Endothelial cell (in vitro differentiated cells): ENCODE data around the gene TSPAN8. TPM values are rescaled to one million over a fixed set of nuclear protein-coding genes. Genes with fewer than 3 reads are reported as not detected.

ENCODE experiments used
- DNase-seq: peaks from one replicate; pipeline ENCODE4 v3.0.0; 2021; ENCODE audit warnings: low spot score
- H3K27ac Mint-ChIP-seq: one replicate; pipeline ENCODE4 v1.8.0; 2021; ENCODE audit warnings: mixed read lengths, inconsistent platforms; ENCODE audit not compliant: unreplicated experiment
- H3K27me3 Mint-ChIP-seq: one replicate; pipeline ENCODE4 v1.8.0; 2021; ENCODE audit warnings: mild to moderate bottlenecking, moderate library complexity, mixed read lengths, inconsistent platforms; ENCODE audit not compliant: unreplicated experiment
- H3K36me3 Mint-ChIP-seq: one replicate; pipeline ENCODE4 v1.8.0; 2021; ENCODE audit warnings: mild to moderate bottlenecking, low read depth, mixed read lengths, inconsistent platforms; ENCODE audit not compliant: unreplicated experiment
- H3K4me1 Mint-ChIP-seq: one replicate; pipeline ENCODE4 v1.8.0; 2021; ENCODE audit warnings: mild to moderate bottlenecking, mixed read lengths, inconsistent platforms; ENCODE audit not compliant: unreplicated experiment
- H3K4me3 Mint-ChIP-seq: one replicate; pipeline ENCODE4 v1.8.0; 2021; ENCODE audit warnings: mild to moderate bottlenecking, mixed read lengths, inconsistent platforms; ENCODE audit not compliant: unreplicated experiment
- H3K9me3 Mint-ChIP-seq: one replicate; pipeline ENCODE4 v1.8.0; 2021; ENCODE audit warnings: mixed read lengths, inconsistent platforms; ENCODE audit not compliant: unreplicated experiment
- total RNA-seq: library from RNA; stranded (reverse); fragmentation: NEBNext Ultra II Directional; extraction: Animal tissue kit (Norgen Biotek cat#: 25700); gene quantifications from one replicate; pipeline ENCODE4 v1.2.1, GENCODE V29; 2021; ENCODE audit not compliant: unreplicated experiment
- TF ChIP-seq, protein P1 (sequence below): fragments of 200-600 bp; sonication (generic); IDR thresholded peaks from one replicate; pipeline ENCODE4 v1.5.0; 2021; ENCODE audit warnings: antibody characterized with exemption; ENCODE audit not compliant: unreplicated experiment

TSPAN8 gene
- total RNA-seq, 1 donor from 2014 or later: not detected

DNA sequence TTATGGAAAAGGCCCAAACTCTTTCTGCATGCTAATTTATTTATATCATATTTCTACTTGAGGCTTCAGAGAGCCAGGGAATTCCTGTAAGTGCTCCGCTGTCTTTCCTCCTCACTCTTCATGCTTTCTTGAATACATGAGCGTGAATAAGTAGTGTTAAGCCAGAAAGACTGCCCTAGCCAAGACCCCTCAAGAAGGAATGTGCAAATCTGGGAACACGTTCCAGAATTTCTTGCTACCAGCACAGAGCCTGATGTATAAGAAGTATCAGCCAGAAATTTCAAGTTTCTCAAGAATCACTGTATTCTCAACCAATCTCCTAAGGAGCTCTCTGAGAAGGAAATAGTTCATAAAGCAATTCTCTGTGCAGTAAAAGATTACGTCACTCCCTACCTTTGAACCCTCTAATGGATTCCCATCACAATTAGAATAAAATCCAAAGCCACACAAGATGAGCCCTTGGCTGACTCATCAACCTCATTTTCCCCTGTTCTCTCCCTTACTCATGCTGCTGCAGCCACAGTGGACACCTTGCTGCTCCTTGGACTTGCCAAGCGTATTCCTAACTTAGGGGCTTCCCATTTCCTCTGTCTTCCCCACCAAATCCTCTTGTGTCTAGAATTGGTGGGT lies 6.9 kb upstream of the TSPAN8 start:
- H3K36me3 Mint-ChIP-seq: peaks cover 3% of the 10 kb centered on the region
- H3K4me3 Mint-ChIP-seq: no peak overlapping the region
- DNase-seq: no peak
- H3K27me3 Mint-ChIP-seq: peaks cover 3% of the 10 kb centered on the region
- TF ChIP-seq, protein P1, sequence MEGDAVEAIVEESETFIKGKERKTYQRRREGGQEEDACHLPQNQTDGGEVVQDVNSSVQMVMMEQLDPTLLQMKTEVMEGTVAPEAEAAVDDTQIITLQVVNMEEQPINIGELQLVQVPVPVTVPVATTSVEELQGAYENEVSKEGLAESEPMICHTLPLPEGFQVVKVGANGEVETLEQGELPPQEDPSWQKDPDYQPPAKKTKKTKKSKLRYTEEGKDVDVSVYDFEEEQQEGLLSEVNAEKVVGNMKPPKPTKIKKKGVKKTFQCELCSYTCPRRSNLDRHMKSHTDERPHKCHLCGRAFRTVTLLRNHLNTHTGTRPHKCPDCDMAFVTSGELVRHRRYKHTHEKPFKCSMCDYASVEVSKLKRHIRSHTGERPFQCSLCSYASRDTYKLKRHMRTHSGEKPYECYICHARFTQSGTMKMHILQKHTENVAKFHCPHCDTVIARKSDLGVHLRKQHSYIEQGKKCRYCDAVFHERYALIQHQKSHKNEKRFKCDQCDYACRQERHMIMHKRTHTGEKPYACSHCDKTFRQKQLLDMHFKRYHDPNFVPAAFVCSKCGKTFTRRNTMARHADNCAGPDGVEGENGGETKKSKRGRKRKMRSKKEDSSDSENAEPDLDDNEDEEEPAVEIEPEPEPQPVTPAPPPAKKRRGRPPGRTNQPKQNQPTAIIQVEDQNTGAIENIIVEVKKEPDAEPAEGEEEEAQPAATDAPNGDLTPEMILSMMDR: no peak
- peaks cover 3% of the 10 kb centered on the region for H3K4me1 Mint-ChIP-seq
- no peaks in the 10 kb centered on the region for H3K9me3 Mint-ChIP-seq
- no peak overlapping the region for H3K27ac Mint-ChIP-seq

DNA sequence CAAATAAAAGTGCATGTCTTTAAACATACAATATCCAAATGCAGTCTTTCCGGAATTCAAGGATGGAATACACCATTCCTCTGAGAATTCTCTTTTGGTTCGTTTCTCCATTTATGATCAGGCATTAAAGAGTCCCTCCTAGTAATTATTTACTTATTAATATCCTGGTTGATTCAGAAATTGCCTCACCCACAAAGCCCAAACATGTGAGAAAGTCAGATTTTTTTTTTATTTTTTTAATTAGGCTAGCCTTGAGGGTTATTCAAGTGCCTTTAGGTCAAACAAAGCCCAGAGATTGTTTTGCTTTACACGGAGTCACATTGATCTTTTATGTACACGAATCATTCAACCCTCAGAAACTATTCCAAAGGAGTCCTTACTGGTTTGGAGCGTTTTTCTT lies 6.4 kb upstream of the TSPAN8 start:
- peaks cover 3% of the 10 kb centered on the region for H3K4me1 Mint-ChIP-seq
- TF ChIP-seq, protein P1: no peak
- no peak for DNase-seq
- peaks cover 3% of the 10 kb centered on the region for H3K27me3 Mint-ChIP-seq
- H3K9me3 Mint-ChIP-seq: no peaks in the 10 kb centered on the region
- H3K27ac Mint-ChIP-seq: no peak overlapping the region
- no peak overlapping the region for H3K4me3 Mint-ChIP-seq
- H3K36me3 Mint-ChIP-seq: peaks cover 3% of the 10 kb centered on the region

DNA sequence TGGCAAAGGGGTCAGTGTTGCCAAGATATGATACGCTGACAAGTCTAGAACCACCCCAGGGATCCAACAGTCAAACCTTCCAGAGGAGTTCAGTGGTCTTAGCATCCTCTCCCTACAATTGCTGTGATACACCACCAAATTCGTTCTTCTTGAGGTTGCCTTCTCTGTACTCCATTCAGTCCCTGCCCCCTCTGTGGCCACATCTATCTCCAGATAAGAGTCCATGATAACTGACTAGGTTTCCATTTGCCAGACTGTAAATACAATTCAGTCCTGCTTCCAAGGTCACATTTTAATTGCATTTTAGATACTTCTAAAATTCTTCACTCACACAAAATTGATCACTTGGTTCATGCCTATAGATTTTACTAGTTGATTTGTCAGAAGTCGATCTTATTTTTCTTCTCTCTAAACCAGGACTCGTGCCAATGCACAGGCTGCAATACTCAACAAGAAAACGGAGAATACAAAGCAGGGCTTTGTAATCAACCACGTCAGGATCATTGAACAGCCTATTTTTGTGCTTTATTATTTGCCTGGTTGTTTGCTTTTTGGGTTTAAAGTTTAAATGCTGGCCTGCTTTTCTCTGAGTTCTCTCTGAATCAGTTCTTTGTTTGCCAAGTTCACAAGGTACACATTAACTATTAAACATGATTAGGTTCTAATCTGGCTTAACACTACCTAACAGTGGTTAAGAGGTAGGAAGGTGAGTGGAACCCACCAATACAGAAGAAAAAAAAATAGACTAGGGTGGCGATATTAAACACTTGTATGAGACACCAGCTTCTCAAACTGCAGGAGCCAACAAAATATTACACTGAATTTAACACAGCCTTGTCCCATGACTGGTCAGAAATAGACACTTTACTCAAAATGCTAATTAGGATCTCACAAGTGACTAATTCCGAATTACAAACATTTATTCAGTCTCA lies 5.3 kb upstream of the TSPAN8 start:
- Mint-ChIP-seq H3K4me3 (no peak overlapping the region), H3K9me3 (no peaks in the 10 kb centered on the region), H3K4me1 (peaks cover 5% of the 10 kb centered on the region), H3K36me3 (peaks cover 3% of the 10 kb centered on the region), H3K27ac (no peak overlapping the region), H3K27me3 (peaks cover 3% of the 10 kb centered on the region)
- no peak for DNase-seq
- TF ChIP-seq, protein P1: no peak

DNA sequence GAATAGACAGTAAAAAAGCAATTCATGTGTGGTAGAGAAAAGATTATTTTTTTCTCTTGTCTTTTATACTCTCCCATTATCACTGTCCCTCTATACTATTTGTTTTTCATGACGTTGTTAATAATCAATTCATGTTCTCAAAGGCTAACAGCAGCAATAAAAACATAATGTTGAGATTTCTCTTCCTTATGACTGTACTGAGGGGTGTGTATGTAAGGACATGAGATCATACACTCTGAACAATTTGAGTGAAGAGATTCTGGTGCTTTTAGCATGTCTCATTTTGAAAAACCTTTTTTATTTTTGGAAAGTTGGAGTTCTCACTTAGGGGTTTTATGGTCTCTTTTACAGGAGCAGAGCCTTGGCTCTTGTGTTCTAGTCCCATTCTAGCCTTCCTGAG lies 3.8 kb upstream of the TSPAN8 start:
- no peak overlapping the region for H3K27ac Mint-ChIP-seq
- H3K4me3 Mint-ChIP-seq: no peak overlapping the region
- no peaks in the 10 kb centered on the region for H3K9me3 Mint-ChIP-seq
- DNase-seq: no peak
- TF ChIP-seq, protein P1: no peak
- H3K4me1 Mint-ChIP-seq: peaks cover 2% of the 10 kb centered on the region
- peaks cover under 1% of the 10 kb centered on the region for H3K36me3 Mint-ChIP-seq
- peaks cover 3% of the 10 kb centered on the region for H3K27me3 Mint-ChIP-seq

DNA sequence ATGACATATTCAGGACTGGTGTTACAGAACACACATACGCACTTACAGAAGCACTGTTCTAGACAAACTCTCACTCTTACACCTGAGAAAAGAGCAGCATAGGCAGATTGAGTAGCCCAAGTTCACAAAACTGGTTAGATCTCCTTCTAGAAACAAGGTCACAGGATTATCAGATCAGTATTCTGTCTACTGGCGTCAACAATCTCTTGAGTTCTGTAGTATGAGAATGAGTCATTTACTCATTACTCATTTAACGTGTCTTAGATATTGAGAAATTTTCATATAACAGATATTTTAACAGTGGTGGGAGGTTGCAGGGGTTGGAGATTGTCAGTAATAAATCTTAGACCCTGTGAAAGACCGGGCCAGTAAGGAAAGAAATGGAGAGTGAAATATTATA lies 2.8 kb upstream of the TSPAN8 start:
- Mint-ChIP-seq H3K4me3 (no peak overlapping the region), H3K36me3 (no peaks in the 10 kb centered on the region), H3K4me1 (peaks cover 2% of the 10 kb centered on the region), H3K27ac (no peak overlapping the region), H3K27me3 (peaks cover 2% of the 10 kb centered on the region), H3K9me3 (no peaks in the 10 kb centered on the region)
- TF ChIP-seq, protein P1: no peak
- no peak for DNase-seq
